Measurements from ENCODE around the gene TTK.

Gene TTK

DNA sequence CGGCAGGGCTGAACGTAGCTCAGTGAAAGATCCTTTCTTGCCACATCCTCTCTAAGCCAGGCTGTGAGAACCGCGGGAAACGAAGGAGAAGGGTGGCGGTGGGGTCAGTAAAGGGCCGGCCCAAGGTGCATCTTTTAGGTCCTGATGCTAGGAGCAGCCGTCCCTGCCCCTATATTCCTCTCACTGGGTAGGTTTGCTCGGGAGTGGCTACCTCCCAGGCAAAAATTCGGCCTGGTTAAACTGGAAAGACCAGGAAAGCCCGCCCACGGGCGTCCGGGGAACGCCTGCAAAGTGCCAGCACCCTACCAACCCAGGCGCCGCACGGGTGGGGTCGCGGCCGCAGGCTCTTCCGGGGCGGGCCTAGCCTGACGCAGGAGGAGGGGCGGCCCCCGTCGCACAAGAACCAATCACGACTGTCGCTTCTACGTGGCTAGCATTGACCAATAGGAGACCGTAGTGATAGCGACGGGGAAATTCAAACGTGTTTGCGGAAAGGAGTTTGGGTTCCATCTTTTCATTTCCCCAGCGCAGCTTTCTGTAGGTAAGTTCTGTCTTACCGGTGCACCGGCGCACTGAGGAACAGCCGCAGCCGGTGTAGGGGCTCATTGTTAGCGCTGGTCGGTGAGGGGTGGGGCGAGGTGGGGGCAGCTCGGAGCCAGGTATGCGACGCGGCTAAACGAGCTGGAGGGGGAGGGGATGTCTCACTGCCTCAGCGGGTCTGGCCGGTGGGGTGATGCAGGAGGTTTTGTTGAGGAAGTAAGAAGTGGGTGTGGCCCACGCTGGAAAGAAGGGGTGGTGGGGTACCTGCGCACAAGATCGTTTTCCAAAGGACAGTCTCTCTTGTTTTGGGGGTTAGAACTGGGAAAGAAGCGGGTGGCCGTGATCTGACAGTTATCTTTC lies at the start of gene TTK:
TSS of gene TTK (plus strand) at position 477 of the 900 bp plus-strand sequence. CDS start 1,195 bp downstream, outside the sequence.
- Histone ChIP-seq H3K4me1 (ENCODE audit: control insufficient read depth, insufficient read depth, low read length) (peaks cover 7% of the 10 kb centered on the region; the same call in 1 of the 2 replicates), H3K36me3 (ENCODE audit: control insufficient read depth, insufficient read depth, low read length) (peaks cover 36% of the 10 kb centered on the region), H3K27ac (ENCODE audit: low read depth, low read length) (peak within 1 kb of the TSS; percentile 97), H3K9me3 (ENCODE audit: control insufficient read depth, insufficient read depth, low read length) (no peaks in the 10 kb centered on the region), H3K27me3 (ENCODE audit: control insufficient read depth, insufficient read depth, low read length) (no peaks in the 10 kb centered on the region), H3K9ac (ENCODE audit: low read depth, low read length) (peak within 1 kb of the TSS; percentile 81), H3K4me3 (ENCODE audit: low read depth, low read length) (peak within 1 kb of the TSS; percentile 92)

DNA sequence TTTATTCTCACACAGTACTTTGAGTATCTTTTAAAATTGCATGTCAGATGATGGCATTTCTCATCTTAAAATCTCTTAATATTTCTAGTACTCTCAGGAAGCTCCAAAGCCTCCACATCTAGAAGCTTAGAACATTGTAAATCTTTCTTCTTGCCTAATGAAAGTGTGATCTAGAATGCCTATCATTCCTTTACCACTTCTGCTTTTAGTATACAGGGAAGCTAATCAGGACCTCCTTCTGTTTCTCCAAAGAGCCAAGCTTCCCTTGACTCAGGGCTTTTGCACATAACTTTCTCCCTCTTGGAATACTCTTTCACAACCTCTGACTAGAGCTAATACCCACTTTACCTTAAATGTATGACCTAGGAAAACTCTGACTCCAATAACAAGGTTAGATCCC lies 49.6 kb upstream of the TTK start:
- H3K27ac ChIP-seq (ENCODE audit: low read depth, low read length), result no peak overlapping the region
- H3K27me3 ChIP-seq (ENCODE audit: control insufficient read depth, insufficient read depth, low read length), result no peaks in the 10 kb centered on the region

DNA sequence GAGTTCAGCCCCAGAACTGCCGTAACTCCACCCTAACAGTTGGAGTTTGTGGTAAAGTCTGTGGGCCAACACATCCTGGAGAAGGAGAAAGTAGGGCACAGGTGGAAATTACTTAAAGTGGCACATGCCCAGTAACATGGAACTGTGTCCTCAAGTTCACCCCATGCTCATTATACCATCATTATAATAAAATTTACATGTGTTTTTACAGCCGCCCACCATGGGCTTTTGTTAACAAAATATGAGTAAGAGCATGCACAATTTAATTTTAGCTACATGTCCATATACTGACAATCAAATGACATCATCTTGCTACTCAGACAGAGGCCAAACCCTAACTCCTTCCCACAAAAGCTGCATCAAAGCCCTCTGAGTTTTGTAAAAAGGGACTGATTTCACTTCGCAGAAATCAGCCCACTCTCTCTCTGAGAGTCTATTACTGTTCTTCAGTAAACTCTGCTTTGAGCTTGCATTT lies 39.8 kb upstream of the TTK start:
- Histone ChIP-seq H3K4me3 (ENCODE audit: low read depth, low read length) (no peak overlapping the region), H3K9ac (ENCODE audit: low read depth, low read length) (no peak overlapping the region), H3K9me3 (ENCODE audit: control insufficient read depth, insufficient read depth, low read length) (peaks cover 13% of the 10 kb centered on the region), H3K36me3 (ENCODE audit: control insufficient read depth, insufficient read depth, low read length) (no peaks in the 10 kb centered on the region), H3K27ac (ENCODE audit: low read depth, low read length) (no peak overlapping the region), H3K27me3 (ENCODE audit: control insufficient read depth, insufficient read depth, low read length) (no peaks in the 10 kb centered on the region), H3K4me1 (ENCODE audit: control insufficient read depth, insufficient read depth, low read length) (no peaks in the 10 kb centered on the region)

More for the DNA sequence above, 49.6 kb upstream of the TTK start:
- H3K9me3 ChIP-seq (ENCODE audit: control insufficient read depth, insufficient read depth, low read length), result no peaks in the 10 kb centered on the region
- no peaks in the 10 kb centered on the region for H3K36me3 ChIP-seq (ENCODE audit: control insufficient read depth, insufficient read depth, low read length)
- no peak overlapping the region for H3K9ac ChIP-seq (ENCODE audit: low read depth, low read length)
- H3K4me1 ChIP-seq (ENCODE audit: control insufficient read depth, insufficient read depth, low read length), result no peaks in the 10 kb centered on the region
- H3K4me3 ChIP-seq (ENCODE audit: low read depth, low read length), result no peak overlapping the region

DNA sequence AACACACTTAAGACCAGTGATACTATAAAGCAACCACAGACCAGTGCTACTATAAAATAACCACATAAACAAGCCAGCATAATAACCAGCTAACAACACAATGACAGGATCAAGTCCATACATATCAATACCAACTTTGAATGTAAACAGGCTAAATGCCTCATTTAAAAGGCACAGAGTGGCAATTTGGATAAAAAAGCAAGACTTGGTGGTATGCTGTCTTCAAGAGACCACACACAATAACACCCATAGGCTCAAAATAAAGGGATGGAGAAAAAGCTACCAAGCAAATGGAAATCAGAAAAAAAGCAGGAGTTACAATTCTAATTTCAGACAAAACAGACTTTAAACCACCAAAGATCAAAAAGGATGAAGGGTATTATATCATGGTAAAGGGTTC lies 37.3 kb upstream of the TTK start:
- no peaks in the 10 kb centered on the region for H3K4me1 ChIP-seq (ENCODE audit: control insufficient read depth, insufficient read depth, low read length)
- no peaks in the 10 kb centered on the region for H3K36me3 ChIP-seq (ENCODE audit: control insufficient read depth, insufficient read depth, low read length)
- no peak overlapping the region for H3K9ac ChIP-seq (ENCODE audit: low read depth, low read length)
- H3K9me3 ChIP-seq (ENCODE audit: control insufficient read depth, insufficient read depth, low read length), result peaks cover 13% of the 10 kb centered on the region
- H3K4me3 ChIP-seq (ENCODE audit: low read depth, low read length), result no peak overlapping the region
- no peak overlapping the region for H3K27ac ChIP-seq (ENCODE audit: low read depth, low read length)
- no peaks in the 10 kb centered on the region for H3K27me3 ChIP-seq (ENCODE audit: control insufficient read depth, insufficient read depth, low read length)

DNA sequence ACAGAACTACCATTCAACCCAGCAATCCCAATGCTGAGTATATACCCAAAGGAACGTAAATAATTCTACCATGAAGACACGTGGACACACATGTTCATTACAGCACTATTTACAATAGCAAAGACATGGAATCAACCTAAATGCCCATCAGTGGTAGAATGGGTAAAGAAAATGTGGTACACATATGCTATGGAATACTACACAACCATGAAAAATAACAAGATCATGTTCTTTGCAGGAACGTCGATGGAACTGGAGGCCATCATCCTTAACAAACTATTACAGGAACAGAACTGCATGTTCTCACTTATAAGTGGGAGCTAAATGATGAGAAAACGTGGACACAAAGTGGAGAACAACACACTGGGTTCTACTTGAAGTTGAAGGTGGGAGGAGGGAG lies 34.7 kb upstream of the TTK start:
- H3K4me1 ChIP-seq (ENCODE audit: control insufficient read depth, insufficient read depth, low read length), result no peaks in the 10 kb centered on the region

DNA sequence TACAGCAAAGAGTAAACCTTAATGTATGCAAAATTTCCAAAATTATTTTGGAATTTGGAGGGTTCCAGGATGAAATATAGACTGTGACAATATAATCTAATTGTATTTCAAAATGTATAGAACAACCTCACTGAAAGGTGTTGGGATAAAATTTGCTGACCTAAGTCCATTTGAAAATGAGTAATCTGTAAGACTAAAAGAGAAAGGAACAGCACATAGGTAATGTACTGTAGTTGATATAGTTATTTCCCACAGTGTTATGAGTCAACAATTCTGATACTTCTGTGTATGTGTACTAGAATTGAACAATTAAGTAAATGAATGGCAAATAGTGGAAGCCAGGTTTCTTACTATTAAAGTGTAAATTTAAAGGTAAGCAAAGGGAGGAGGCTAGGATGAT lies 33.3 kb upstream of the TTK start:
- H3K9ac ChIP-seq (ENCODE audit: low read depth, low read length), result no peak overlapping the region
- H3K9me3 ChIP-seq (ENCODE audit: control insufficient read depth, insufficient read depth, low read length), result peaks cover 11% of the 10 kb centered on the region
- no peaks in the 10 kb centered on the region for H3K27me3 ChIP-seq (ENCODE audit: control insufficient read depth, insufficient read depth, low read length)
- no peak overlapping the region for H3K27ac ChIP-seq (ENCODE audit: low read depth, low read length)
- no peaks in the 10 kb centered on the region for H3K36me3 ChIP-seq (ENCODE audit: control insufficient read depth, insufficient read depth, low read length)
- no peak overlapping the region for H3K4me3 ChIP-seq (ENCODE audit: low read depth, low read length)
- H3K4me1 ChIP-seq (ENCODE audit: control insufficient read depth, insufficient read depth, low read length), result no peaks in the 10 kb centered on the region

More for the DNA sequence above, 34.7 kb upstream of the TTK start:
- Histone ChIP-seq H3K9ac (ENCODE audit: low read depth, low read length) (no peak overlapping the region), H3K36me3 (ENCODE audit: control insufficient read depth, insufficient read depth, low read length) (no peaks in the 10 kb centered on the region), H3K9me3 (ENCODE audit: control insufficient read depth, insufficient read depth, low read length) (peaks cover 13% of the 10 kb centered on the region), H3K27me3 (ENCODE audit: control insufficient read depth, insufficient read depth, low read length) (no peaks in the 10 kb centered on the region), H3K4me3 (ENCODE audit: low read depth, low read length) (no peak overlapping the region), H3K27ac (ENCODE audit: low read depth, low read length) (no peak overlapping the region)

DNA sequence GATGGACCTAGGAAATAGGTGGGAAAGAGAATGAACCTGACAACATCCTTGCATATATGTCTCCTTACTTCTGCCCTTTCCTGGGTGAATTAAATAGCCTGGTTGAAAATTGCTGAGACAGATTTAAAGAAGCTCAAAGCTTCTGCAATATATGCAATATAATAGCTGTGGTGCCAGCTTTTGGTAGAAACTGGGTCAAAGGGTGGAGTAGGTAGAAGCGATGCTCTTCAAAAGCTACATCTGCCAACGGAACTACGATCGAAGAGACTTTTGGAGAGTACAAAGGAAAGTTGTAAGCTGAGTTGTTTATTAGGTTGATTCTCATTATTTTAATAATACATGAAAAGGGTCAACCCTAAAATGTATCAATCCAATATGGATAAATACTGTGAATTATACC lies 22.8 kb upstream of the TTK start:
- no peaks in the 10 kb centered on the region for H3K36me3 ChIP-seq (ENCODE audit: control insufficient read depth, insufficient read depth, low read length)

DNA sequence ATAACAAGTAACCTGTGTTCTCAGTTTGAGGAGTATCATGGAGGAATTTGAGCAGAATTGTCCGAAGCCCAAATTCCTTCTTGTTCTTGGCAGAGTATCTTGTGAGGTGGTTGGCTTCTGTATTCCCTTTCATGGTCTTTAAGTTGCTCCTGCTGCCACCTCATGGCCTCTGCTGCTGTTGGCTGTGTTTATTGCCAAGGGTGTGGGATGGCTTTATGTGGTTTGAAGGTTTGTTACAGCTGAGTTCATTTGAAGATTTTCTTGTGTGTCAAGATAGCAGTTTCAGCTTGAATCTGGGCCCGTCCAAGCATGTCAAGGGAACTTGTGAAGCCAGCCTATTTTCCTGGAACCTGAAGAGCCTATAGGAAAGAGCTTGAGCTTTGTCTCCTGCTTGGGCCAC lies 20.2 kb upstream of the TTK start:
- Histone ChIP-seq H3K27ac (ENCODE audit: low read depth, low read length) (no peak overlapping the region), H3K9ac (ENCODE audit: low read depth, low read length) (no peak overlapping the region), H3K27me3 (ENCODE audit: control insufficient read depth, insufficient read depth, low read length) (no peaks in the 10 kb centered on the region), H3K4me1 (ENCODE audit: control insufficient read depth, insufficient read depth, low read length) (no peaks in the 10 kb centered on the region), H3K4me3 (ENCODE audit: low read depth, low read length) (no peak overlapping the region), H3K9me3 (ENCODE audit: control insufficient read depth, insufficient read depth, low read length) (no peaks in the 10 kb centered on the region), H3K36me3 (ENCODE audit: control insufficient read depth, insufficient read depth, low read length) (no peaks in the 10 kb centered on the region)

More for the DNA sequence above, 22.8 kb upstream of the TTK start:
- Histone ChIP-seq H3K27me3 (ENCODE audit: control insufficient read depth, insufficient read depth, low read length) (no peaks in the 10 kb centered on the region), H3K9me3 (ENCODE audit: control insufficient read depth, insufficient read depth, low read length) (no peaks in the 10 kb centered on the region), H3K27ac (ENCODE audit: low read depth, low read length) (no peak overlapping the region), H3K9ac (ENCODE audit: low read depth, low read length) (no peak overlapping the region), H3K4me3 (ENCODE audit: low read depth, low read length) (no peak overlapping the region), H3K4me1 (ENCODE audit: control insufficient read depth, insufficient read depth, low read length) (no peaks in the 10 kb centered on the region)

DNA sequence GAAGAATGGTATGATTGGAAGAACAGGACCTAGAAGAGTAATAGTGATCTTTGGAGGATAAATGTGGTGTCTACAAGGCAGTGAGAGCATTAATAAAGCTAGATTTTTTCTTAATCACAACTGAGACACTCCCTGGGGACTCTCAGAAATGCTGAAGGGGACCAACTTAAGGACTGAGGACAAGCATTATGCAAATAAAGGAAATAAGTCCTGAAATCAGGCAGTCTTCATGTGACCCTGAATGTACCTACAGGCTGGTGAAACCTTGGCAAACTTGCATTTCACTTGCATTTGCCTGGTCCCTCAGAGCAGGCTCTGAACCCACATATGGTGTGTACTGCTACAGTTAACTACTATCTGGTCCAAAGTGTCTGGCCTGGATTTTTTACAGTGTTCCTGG lies 19.3 kb upstream of the TTK start:
- Histone ChIP-seq H3K9me3 (ENCODE audit: control insufficient read depth, insufficient read depth, low read length) (no peaks in the 10 kb centered on the region), H3K27me3 (ENCODE audit: control insufficient read depth, insufficient read depth, low read length) (no peaks in the 10 kb centered on the region), H3K4me3 (ENCODE audit: low read depth, low read length) (no peak overlapping the region), H3K27ac (ENCODE audit: low read depth, low read length) (no peak overlapping the region), H3K36me3 (ENCODE audit: control insufficient read depth, insufficient read depth, low read length) (no peaks in the 10 kb centered on the region), H3K4me1 (ENCODE audit: control insufficient read depth, insufficient read depth, low read length) (no peaks in the 10 kb centered on the region), H3K9ac (ENCODE audit: low read depth, low read length) (no peak overlapping the region)

DNA sequence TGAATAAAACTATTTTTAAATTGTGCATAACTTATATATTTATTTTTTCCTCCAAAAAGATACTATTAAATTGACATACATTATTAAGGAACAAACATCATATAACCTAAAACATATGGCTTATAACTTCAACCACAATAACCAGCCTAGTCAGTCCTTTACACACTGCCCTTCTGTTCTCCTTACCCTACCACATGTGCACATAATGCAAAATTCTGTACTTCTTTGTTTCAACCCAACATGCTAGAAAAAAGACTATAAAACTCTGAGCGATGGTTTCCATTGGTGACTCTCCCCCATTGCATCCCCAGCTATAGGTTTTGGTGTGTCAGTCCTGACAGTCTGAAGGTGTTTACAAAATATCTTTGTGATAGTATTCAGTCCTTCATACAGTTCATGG lies 14.8 kb upstream of the TTK start:
- no peak overlapping the region for H3K4me3 ChIP-seq (ENCODE audit: low read depth, low read length)
- no peak overlapping the region for H3K27ac ChIP-seq (ENCODE audit: low read depth, low read length)
- peaks cover 20% of the 10 kb centered on the region for H3K4me1 ChIP-seq (ENCODE audit: control insufficient read depth, insufficient read depth, low read length)
- H3K9me3 ChIP-seq (ENCODE audit: control insufficient read depth, insufficient read depth, low read length), result no peaks in the 10 kb centered on the region
- H3K9ac ChIP-seq (ENCODE audit: low read depth, low read length), result no peak overlapping the region
- no peaks in the 10 kb centered on the region for H3K27me3 ChIP-seq (ENCODE audit: control insufficient read depth, insufficient read depth, low read length)
- no peaks in the 10 kb centered on the region for H3K36me3 ChIP-seq (ENCODE audit: control insufficient read depth, insufficient read depth, low read length)
